HG03039 (cell line): ENCODE measurements around the gene BLVRA.

Source experiments
- ATAC-seq: cut with Tn5 transposase; IDR thresholded peaks from one replicate; pipeline ENCODE4 v1.9.1; 2021; ENCODE audit warnings: mild to moderate bottlenecking, moderate library complexity; ENCODE audit not compliant: unreplicated experiment

Gene BLVRA

GRCh38 chr7:43855176-43855575 is 96.7 kb downstream of the BLVRA start:
- no peak for ATAC-seq

- ATAC-seq: no peak
These were observed 97.8 kb downstream of the BLVRA start for GRCh38 chr7:43856316-43856715.
